ENCODE measurements around the gene ARID1B.
A peak's percentile ranks its signal among the peaks of the same experiment; 100 is the strongest.

The ARID1B gene

DNA sequence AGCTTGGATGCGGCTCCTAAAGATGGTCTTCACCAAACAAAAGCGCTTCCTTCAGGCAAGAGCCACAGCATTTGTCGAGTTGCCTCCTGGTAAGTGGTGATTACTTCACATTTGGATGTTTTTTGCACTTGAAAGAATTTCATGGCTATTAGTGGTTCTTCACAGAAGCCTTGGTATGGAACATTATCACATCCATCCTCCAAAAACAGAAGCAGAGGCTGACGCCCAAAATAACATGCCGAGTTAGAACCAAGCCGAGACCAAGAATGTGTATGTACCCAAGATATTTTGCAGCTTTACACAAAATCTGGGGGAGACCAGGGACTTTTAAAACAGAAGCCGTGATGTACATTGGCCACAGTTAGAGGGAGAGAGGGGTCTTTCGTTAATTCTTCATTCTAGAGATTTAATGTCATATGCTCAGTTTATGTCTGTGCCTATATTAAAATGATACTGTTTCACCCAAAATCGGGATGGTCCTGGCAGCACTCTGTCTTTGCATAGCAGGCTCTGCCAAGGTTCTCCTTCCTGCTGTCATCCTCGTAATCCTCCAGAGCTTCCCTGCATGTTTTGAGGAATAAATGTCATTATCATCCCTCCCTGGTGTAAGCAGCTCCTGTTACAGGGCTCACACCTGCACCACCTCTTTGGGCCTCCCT, 436.9 kb downstream of the ARID1B start:
- no peak for DNase-seq (ENCODE audit: low read depth)

DNA sequence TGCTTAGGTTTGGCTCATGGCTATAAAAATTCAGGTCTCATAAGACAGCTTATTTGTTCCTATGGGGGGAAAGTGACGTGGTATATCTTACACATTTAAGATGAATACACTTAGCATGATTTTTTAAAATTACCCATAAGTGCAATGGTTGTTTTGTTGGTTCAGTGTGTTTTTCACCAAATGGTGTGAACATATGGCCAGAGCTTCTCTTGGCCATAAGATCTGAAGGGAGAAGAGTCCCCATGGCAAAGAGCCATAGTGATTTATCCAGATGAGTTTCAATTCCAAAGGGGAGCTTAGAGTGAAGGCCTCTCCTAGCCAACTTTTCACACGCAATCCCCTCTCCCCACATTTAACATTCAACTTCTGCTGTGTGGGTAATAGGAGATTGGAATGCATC, 438.5 kb downstream of the ARID1B start:
- DNase-seq (ENCODE audit: low read depth) = no peak

GRCh38 chr6:157216570-157216969, 439.4 kb downstream of the ARID1B start:
- DNase-seq (ENCODE audit: low read depth) = no peak

DNA sequence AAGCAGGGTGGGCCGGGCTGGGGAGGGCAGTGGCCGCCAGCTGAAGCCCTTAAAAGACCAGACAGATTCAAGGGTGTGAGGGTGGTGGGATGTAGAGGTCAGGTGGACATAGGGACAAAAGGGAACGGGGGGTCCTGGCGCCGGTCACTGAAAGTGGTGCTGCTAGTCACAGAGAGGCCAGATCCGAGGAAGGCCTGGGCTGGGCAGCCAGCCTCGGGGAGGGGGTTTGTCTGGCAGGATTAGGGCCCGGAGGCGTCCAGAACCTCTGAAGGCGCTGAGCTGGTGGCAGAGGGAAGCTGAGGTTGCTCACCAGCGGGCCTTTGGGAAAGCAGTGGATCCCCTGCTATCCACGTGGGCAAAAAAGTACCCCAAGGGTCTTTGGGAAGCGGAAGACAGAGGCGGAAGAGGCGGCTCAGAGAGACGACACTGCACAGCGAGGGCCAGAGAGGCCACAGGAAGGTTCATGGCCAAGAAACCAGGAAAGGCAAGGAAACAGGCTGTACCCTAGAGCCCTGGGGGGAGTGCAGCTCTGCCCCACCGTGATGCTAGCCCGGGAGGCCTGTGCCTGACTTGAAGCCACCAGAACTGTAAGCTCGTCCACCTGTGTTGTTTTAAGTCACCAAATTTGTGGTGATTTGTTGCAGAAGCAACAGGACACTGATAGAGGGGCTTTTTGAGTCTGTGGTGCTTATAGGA, 440.2 kb downstream of the ARID1B start:
- no peak for DNase-seq (ENCODE audit: low read depth)

GRCh38 chr6:157217894-157218370, 440.8 kb downstream of the ARID1B start:
- DNase-seq (ENCODE audit: low read depth) = no peak

- DNase-seq (ENCODE audit: low read depth) = no peak
Observed at GRCh38 chr6:157218371-157219198, 441.4 kb downstream of the ARID1B start.

DNA sequence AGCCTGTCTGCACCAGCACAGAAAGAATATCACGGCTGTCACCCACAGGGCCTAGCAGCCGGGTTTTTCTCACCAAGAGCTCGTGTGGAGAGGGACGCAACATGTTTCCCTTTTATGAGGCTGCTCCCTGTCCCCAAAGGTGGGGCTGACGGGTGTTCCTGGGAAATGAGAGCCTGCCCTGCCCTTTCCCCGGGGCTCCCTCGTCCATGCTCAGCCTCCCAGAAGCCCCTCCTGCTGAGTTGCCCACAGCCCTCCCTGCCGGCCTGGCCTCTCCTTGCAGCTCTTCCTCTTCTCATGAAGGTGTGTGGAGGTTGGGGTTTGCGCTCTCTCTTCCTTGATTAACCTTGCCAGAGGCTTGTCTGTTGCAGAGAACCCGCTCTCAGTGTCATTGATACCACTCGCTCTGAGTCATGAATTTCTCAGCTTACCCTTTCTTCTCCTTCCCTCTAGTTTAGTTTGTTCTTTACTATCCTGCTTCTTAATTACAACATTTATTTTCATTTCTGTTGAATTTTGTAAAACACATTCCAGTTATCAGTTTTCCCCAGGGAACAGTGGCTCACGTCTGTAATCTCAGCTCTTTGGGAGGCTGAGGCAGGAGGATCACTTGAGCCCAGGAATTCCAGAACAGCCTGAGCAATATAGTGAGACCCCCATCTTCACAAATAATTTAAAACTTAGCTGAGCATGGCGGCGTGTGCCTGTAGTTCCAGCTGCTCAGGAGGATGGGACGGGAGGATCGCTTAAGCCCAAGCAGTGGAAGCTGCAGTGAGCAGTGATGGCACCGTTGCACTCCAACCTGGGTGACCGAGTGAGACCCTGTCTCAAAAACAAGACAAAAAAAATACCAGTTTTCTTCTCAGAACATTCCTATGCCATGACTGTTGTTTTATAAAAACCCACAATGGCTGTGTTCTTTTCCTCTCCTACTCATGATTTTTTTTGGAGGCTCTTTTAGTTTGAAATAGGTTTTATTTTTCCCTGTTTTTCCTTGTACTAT, 442.3 kb downstream of the ARID1B start:
- DNase-seq (ENCODE audit: low read depth) = no peak

- DNase-seq (ENCODE audit: low read depth) = no peak
Observed at GRCh38 chr6:157220485-157220884, 443.3 kb downstream of the ARID1B start.

- no peak for DNase-seq (ENCODE audit: low read depth)
Observed at GRCh38 chr6:157221049-157221816, 444.1 kb downstream of the ARID1B start.

- no peak for DNase-seq (ENCODE audit: low read depth)
Observed at GRCh38 chr6:157221817-157222175, 444.6 kb downstream of the ARID1B start.

- DNase-seq (ENCODE audit: low read depth) = no peak
Observed at GRCh38 chr6:157222201-157222981, 445.2 kb downstream of the ARID1B start.

- DNase-seq (ENCODE audit: low read depth) = no peak
Observed at GRCh38 chr6:157223021-157223430, 445.8 kb downstream of the ARID1B start.

- DNase-seq (ENCODE audit: low read depth) = no peak
Observed at GRCh38 chr6:157223511-157223910, 446.3 kb downstream of the ARID1B start.

- no peak for DNase-seq (ENCODE audit: low read depth)
Observed at GRCh38 chr6:157224178-157224950, 447.2 kb downstream of the ARID1B start.

DNA sequence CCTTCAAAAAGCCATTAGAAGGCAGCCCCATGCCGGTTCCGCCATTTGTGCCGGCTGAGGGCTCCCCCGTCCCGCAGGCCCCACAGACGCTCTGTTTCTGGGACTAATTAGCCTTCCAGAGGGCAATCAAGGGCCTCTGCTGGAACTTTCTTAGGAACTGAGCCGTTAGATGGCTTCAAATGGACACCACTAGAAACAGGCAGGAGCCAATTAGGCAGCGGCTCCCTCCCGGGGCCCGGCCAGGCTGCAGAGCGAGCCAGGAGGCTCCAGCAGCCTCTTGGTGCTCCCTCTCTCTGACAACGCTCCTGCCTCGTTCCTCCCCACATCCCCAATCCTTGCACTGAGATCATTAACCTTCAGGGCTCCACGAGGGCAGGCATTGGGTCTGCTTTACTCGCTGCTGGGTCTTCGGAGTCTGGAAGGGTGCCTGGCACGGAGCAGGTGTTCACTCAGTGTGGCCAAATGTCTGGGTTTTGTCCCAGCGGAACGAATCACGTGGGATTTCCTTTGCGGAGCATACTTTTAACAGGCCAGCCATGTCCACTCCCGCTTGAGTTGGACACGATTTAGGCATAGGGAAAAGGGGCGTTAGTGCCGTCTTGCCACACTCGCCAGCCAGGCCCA, 447.9 kb downstream of the ARID1B start:
- DNase-seq (ENCODE audit: low read depth) = no peak

DNA sequence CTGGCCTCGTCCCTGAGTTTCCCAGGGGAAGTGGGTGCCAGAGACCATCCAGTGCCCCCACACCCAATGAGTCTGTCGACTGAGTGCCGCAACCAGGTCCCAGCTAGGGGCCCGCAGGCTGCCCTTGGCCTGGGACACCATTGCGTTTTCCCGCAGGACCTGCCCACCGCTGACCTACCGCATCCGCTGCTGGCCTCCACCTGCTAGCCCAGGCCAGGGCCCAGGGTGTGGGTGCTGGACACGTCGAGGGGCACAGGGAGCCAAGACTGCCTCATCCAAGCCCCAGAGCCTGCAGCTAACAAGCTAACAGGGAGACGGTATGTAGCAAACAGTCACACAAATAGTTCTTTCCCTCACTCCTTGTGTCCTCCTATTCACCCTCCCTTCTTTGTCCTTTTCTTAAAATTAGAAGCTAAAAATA, 448.4 kb downstream of the ARID1B start:
- no peak for DNase-seq (ENCODE audit: low read depth)

GRCh38 chr6:157226026-157226625, 448.9 kb downstream of the ARID1B start:
- DNase-seq (ENCODE audit: low read depth) = peak; percentile 73

- DNase-seq (ENCODE audit: low read depth) = no peak
Observed at GRCh38 chr6:157226761-157227160, 449.6 kb downstream of the ARID1B start.
